Osteocyte (in vitro differentiated cells): ENCODE results near the gene CALML4. TPM values are rescaled to one million over a fixed set of nuclear protein-coding genes. Genes with fewer than 3 reads are reported as not detected.

Experiments used
- DNase-seq: peaks from one replicate; pipeline ENCODE4 v3.0.0; 2021; ENCODE audit warnings: mixed read lengths; ENCODE audit not compliant: unreplicated experiment; ENCODE audit errors: extremely low spot score
- H3K27ac Mint-ChIP-seq: one replicate; pipeline ENCODE4 v1.8.0; 2021; ENCODE audit warnings: mild to moderate bottlenecking, mixed read lengths; ENCODE audit not compliant: unreplicated experiment
- H3K27me3 Mint-ChIP-seq: one replicate; pipeline ENCODE4 v1.8.0; 2021; ENCODE audit warnings: mixed read lengths; ENCODE audit not compliant: unreplicated experiment
- H3K36me3 Mint-ChIP-seq: one replicate; pipeline ENCODE4 v1.8.0; 2021; ENCODE audit warnings: mixed read lengths; ENCODE audit not compliant: unreplicated experiment
- H3K4me1 Mint-ChIP-seq: one replicate; pipeline ENCODE4 v1.8.0; 2021; ENCODE audit warnings: mixed read lengths; ENCODE audit not compliant: unreplicated experiment
- H3K4me3 Mint-ChIP-seq: one replicate; pipeline ENCODE4 v1.8.0; 2021; ENCODE audit warnings: mild to moderate bottlenecking, moderate library complexity, mixed read lengths; ENCODE audit not compliant: unreplicated experiment
- H3K9me3 Mint-ChIP-seq: one replicate; pipeline ENCODE4 v1.8.0; 2021; ENCODE audit warnings: mixed read lengths; ENCODE audit not compliant: unreplicated experiment
- CTCF ChIP-seq: fragments of 200-600 bp; sonication (generic); IDR thresholded peaks from 2 replicates; pipeline ENCODE4 v1.5.0; 2021; ENCODE audit warnings: antibody characterized with exemption, mild to moderate bottlenecking, moderate library complexity
- total RNA-seq: library from RNA; stranded (reverse); gene quantifications from 2 replicates; pipeline ENCODE4 v1.2.1, GENCODE V29; 2021

Gene CALML4
- total RNA-seq, 1 donor from 2014 or later, result 2.0 TPM

GRCh38 chr15:68192804-68193486 lies 12.2 kb downstream of the CALML4 start:
- Mint-ChIP-seq H3K4me1 (peaks cover 3% of the 10 kb centered on the region), H3K36me3 (peaks cover 45% of the 10 kb centered on the region), H3K27ac (no peak overlapping the region)

GRCh38 chr15:68192117-68192516 lies 13.0 kb downstream of the CALML4 start:
- no peak for TF ChIP-seq CTCF
- H3K4me1 Mint-ChIP-seq, result peaks cover 10% of the 10 kb centered on the region
- H3K4me3 Mint-ChIP-seq, result no peak overlapping the region
- H3K27ac Mint-ChIP-seq, result no peak overlapping the region
- peaks cover 46% of the 10 kb centered on the region for H3K36me3 Mint-ChIP-seq
- H3K27me3 Mint-ChIP-seq, result no peaks in the 10 kb centered on the region
- no peak for DNase-seq
- no peaks in the 10 kb centered on the region for H3K9me3 Mint-ChIP-seq

More at GRCh38 chr15:68192804-68193486, 12.2 kb downstream of the CALML4 start:
- H3K9me3 Mint-ChIP-seq, result no peaks in the 10 kb centered on the region
- no peaks in the 10 kb centered on the region for H3K27me3 Mint-ChIP-seq
- no peak for DNase-seq
- no peak overlapping the region for H3K4me3 Mint-ChIP-seq
- TF ChIP-seq CTCF, result no peak

GRCh38 chr15:68191555-68191954 lies 13.6 kb downstream of the CALML4 start:
- no peak for DNase-seq
- Mint-ChIP-seq H3K27ac (no peak overlapping the region), H3K4me1 (peaks cover 10% of the 10 kb centered on the region), H3K9me3 (no peaks in the 10 kb centered on the region), H3K36me3 (peaks cover 46% of the 10 kb centered on the region), H3K27me3 (no peaks in the 10 kb centered on the region), H3K4me3 (no peak overlapping the region)
- no peak for TF ChIP-seq CTCF

DNA sequence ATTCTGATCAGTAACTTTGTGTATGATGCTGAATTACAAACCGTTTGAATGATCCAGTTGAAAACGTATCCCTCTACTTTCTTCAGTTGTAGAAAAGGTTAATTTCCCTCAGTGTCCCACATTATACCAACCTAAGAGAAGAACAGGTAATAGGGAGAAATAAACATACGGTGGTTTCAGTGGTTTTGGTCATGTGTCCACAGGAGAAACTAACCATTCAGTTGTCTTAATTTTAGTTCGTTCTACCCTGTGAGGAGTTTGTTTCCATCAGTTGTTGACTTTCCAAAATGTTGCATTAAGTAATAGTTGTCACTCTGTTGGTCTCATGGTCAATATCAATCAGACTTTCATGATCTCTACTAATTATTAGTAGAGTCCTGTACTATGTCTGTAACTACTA lies 15.1 kb downstream of the CALML4 start:
- DNase-seq, result no peak
- Mint-ChIP-seq H3K27me3 (no peaks in the 10 kb centered on the region), H3K36me3 (peaks cover 49% of the 10 kb centered on the region), H3K4me1 (peaks cover 14% of the 10 kb centered on the region), H3K27ac (no peak overlapping the region), H3K9me3 (no peaks in the 10 kb centered on the region), H3K4me3 (no peak overlapping the region)
- no peak for TF ChIP-seq CTCF

- peaks cover 14% of the 10 kb centered on the region for H3K4me1 Mint-ChIP-seq
Observed at GRCh38 chr15:68188647-68189046, 16.5 kb downstream of the CALML4 start.

More at GRCh38 chr15:68188647-68189046, 16.5 kb downstream of the CALML4 start:
- H3K4me3 Mint-ChIP-seq, result no peak overlapping the region
- no peak for DNase-seq
- peaks cover 54% of the 10 kb centered on the region for H3K36me3 Mint-ChIP-seq
- H3K27ac Mint-ChIP-seq, result no peak overlapping the region
- H3K9me3 Mint-ChIP-seq, result no peaks in the 10 kb centered on the region
- no peaks in the 10 kb centered on the region for H3K27me3 Mint-ChIP-seq
- TF ChIP-seq CTCF, result no peak
